Measurements from ENCODE around the gene CRABP2.

- no peak for TF ChIP-seq CTCF (IDR thresholded peaks at IDR 0.05 in 8 of 11, conservative IDR thresholded peaks at IDR 0.05 in 3 of 11)
- TF ChIP-seq POLR2AphosphoS5 (IDR thresholded peaks at IDR 0.05), result no peak
These were observed 44.7 kb downstream of the CRABP2 start for GRCh38 chr1:156660752-156661112.
